Ovary (tissue), 9 donors: ENCODE measurements around the gene RILPL2. TPM values are rescaled to one million over a fixed set of nuclear protein-coding genes. Genes with fewer than 3 reads are reported as not detected.

ENCODE experiments used
- DNase-seq, 5 donors: peaks; one replicate each; pipeline ENCODE4 v3.0.0-alpha.2; 2019 to 2020
- H3K27ac ChIP-seq, 2 donors: fragments of 200-600 bp; one replicate each; pipeline versions ENCODE4 v1.5.1 to v1.8.0; 2019 to 2022
- H3K27me3 ChIP-seq: fragments of 200-600 bp; one replicate; pipeline ENCODE4 v1.8.0; 2022
- H3K36me3 ChIP-seq: fragments of 200-600 bp; sonication (generic); one replicate; pipeline ENCODE4 v1.5.1; 2019
- H3K4me1 ChIP-seq: one replicate; pipeline ENCODE4 v1.8.1; 2013; ENCODE audit warnings: mild to moderate bottlenecking, moderate library complexity; ENCODE audit not compliant: insufficient read depth
- H3K4me3 ChIP-seq: fragments of 200-600 bp; sonication (generic); one replicate; pipeline ENCODE4 v1.5.1; 2017
- H3K9me3 ChIP-seq, 2 donors: fragments of 200-600 bp in 1 of 2; sonication (generic) in 1 of 2; one replicate each; pipeline versions ENCODE4 v1.5.1 to v1.8.1; 2013 to 2019; ENCODE audit warnings: mild to moderate bottlenecking in 1 of 2, moderate library complexity in 1 of 2
- EP300 ChIP-seq: sonication (generic); formaldehyde crosslinking; IDR thresholded peaks from one replicate; pipeline ENCODE4 v1.6.1; 2017; ENCODE audit warnings: antibody characterized with exemption
- POLR2A ChIP-seq: fragments of 450-650 bp; IDR thresholded peaks from one replicate; pipeline ENCODE4 v1.6.1; 2017; ENCODE audit warnings: antibody characterized with exemption, mild to moderate bottlenecking, moderate library complexity
- WGBS, 3 donors: extraction: QIAGEN DNeasy Blood & Tissue Kit in 1 of 3; methylation state at CpG; one replicate each; pipeline versions ENCODE4 v1.1.5 to v1.1.7; 2013 to 2017; 5-methylcytosine and 5-hydroxymethylcytosine counted together
- intact Hi-C, 4 donors: fragments of 100-400 bp; cut with DNase I; formaldehyde crosslinking; loops; one replicate each; pipeline versions ENCODE4 v1.11.0 to v1.15.1; 2022 to 2023
- polyA plus RNA-seq, 2 donors: library from polyadenylated mRNA; stranded (reverse); fragments of 200-250 nt in 1 of 2; fragments of 350-450 nt in 1 of 2; fragmentation: Illumina TruSeq in 1 of 2; extraction: RNeasy Lipid Tissue Mini Kit (QIAGEN cat#74804) in 1 of 2; gene quantifications; one replicate each; pipeline ENCODE4 v1.2.3, GENCODE V29; 2013 to 2014
- total RNA-seq, 7 donors: library from RNA; depleted of rRNA in 2 of 7; stranded (reverse); fragments of >200 nt in 2 of 7; fragmentation: NEBNext Ultra II Directional in 3 of 7; extraction: Animal tissue kit (Norgen Biotek cat#: 25700) in 3 of 7; gene quantifications; one replicate each; pipeline versions ENCODE4 v1.1.0 to v1.2.4, GENCODE V29; 2016 to 2023
- TF ChIP-seq, protein P1 (sequence below), 3 donors: fragments of 450-650 bp in 2 of 3; fragments of 200-600 bp in 1 of 3; IDR thresholded peaks; one replicate each; pipeline versions ENCODE4 v1.5.1 to v1.8.0; 2016 to 2022; ENCODE audit warnings: antibody characterized with exemption in 3 of 3, mild to moderate bottlenecking in 1 of 3
- donor health status: DM: no; HTN: no; CAD: no; lungs with moderate emphysema.
- donor health status: DM: no; HTN: no; CAD: no.
- donor health status: Bipolar disorder and iron deficiency.
- donor health status: DM: yes; HTN: yes; CAD: no.
- donor health status: DM: no; HTN: no; CAD: no.
- donor health status: DM: yes; HTN: yes; CAD: no.

Gene RILPL2
- total and polyA plus RNA-seq, 9 donors = 4.6 to 8.7 (median 5.8) TPM

GRCh38 chr12:123450636-123451035 lies 14.2 kb upstream of the RILPL2 start:
- no peaks in the 10 kb centered on the region for H3K27me3 ChIP-seq
- intact Hi-C loops = no loop called here
- TF ChIP-seq POLR2A (no peak), EP300 (no peak)
- TF ChIP-seq, protein P1, sequence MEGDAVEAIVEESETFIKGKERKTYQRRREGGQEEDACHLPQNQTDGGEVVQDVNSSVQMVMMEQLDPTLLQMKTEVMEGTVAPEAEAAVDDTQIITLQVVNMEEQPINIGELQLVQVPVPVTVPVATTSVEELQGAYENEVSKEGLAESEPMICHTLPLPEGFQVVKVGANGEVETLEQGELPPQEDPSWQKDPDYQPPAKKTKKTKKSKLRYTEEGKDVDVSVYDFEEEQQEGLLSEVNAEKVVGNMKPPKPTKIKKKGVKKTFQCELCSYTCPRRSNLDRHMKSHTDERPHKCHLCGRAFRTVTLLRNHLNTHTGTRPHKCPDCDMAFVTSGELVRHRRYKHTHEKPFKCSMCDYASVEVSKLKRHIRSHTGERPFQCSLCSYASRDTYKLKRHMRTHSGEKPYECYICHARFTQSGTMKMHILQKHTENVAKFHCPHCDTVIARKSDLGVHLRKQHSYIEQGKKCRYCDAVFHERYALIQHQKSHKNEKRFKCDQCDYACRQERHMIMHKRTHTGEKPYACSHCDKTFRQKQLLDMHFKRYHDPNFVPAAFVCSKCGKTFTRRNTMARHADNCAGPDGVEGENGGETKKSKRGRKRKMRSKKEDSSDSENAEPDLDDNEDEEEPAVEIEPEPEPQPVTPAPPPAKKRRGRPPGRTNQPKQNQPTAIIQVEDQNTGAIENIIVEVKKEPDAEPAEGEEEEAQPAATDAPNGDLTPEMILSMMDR (IDR thresholded peaks at IDR 0.05) = no peak
- H3K4me1 ChIP-seq = peaks cover 3% of the 10 kb centered on the region
- DNase-seq = no peak
- H3K36me3 ChIP-seq = no peaks in the 10 kb centered on the region
- H3K27ac ChIP-seq = no peak overlapping the region
- H3K4me3 ChIP-seq = no peak overlapping the region
- no peaks in the 10 kb centered on the region for H3K9me3 ChIP-seq
- WGBS, 3 donors = 92 to 93% (median 92%) methylated on average over 9 of the region's 9 CpGs

- H3K27ac ChIP-seq = no peak overlapping the region
- no peaks in the 10 kb centered on the region for H3K27me3 ChIP-seq
- H3K4me3 ChIP-seq = no peak overlapping the region
- WGBS, 3 donors = 84 to 87% (median 84%) methylated on average over 4 of the region's 4 CpGs
- DNase-seq = no peak
- H3K9me3 ChIP-seq = no peaks in the 10 kb centered on the region
- TF ChIP-seq EP300 = no peak
- TF ChIP-seq POLR2A = no peak
- TF ChIP-seq, protein P1 (IDR thresholded peaks at IDR 0.05) = no peak
- peaks cover 3% of the 10 kb centered on the region for H3K4me1 ChIP-seq
- intact Hi-C loops = no loop called here
- no peaks in the 10 kb centered on the region for H3K36me3 ChIP-seq
Measured at GRCh38 chr12:123449856-123450255, 13.4 kb upstream of the RILPL2 start.

- Histone ChIP-seq H3K9me3 (no peaks in the 10 kb centered on the region), H3K27ac (no peak overlapping the region)
Measured at GRCh38 chr12:123449249-123449733, 12.8 kb upstream of the RILPL2 start.

GRCh38 chr12:123446333-123446713 lies 9.8 kb upstream of the RILPL2 start:
- no peak for DNase-seq
- Histone ChIP-seq H3K36me3 (no peaks in the 10 kb centered on the region), H3K9me3 (no peaks in the 10 kb centered on the region), H3K27me3 (no peaks in the 10 kb centered on the region), H3K4me1 (peaks cover 3% of the 10 kb centered on the region), H3K4me3 (no peak overlapping the region), H3K27ac (peak overlapping the region in 1 of 2 donors; percentile 35)
- TF ChIP-seq, protein P1 (IDR thresholded peaks at IDR 0.05) = no peak
- no peak for TF ChIP-seq POLR2A
- TF ChIP-seq EP300 = no peak
- 36 to 43% (median 36%) methylated on average over 4 of the region's 4 CpGs for WGBS, 3 donors
- intact Hi-C loops = no loop called here

More at GRCh38 chr12:123449249-123449733, 12.8 kb upstream of the RILPL2 start:
- Histone ChIP-seq H3K4me1 (peaks cover 3% of the 10 kb centered on the region), H3K36me3 (no peaks in the 10 kb centered on the region), H3K4me3 (no peak overlapping the region), H3K27me3 (no peaks in the 10 kb centered on the region)
- intact Hi-C loops = no loop called here
- TF ChIP-seq EP300 (no peak), POLR2A (no peak)
- TF ChIP-seq, protein P1 (IDR thresholded peaks at IDR 0.05) = no peak
- no peak for DNase-seq
- 83 to 91% (median 84%) methylated on average over 2 of the region's 2 CpGs for WGBS, 3 donors
